ENCODE data around the gene KRTAP21-1.
"Not testable (repeated sequence)": the region's sequence is repeated elsewhere in the genome, so short reads cannot be mapped to it uniquely, and the experiment has no call there.

Gene KRTAP21-1

GRCh38 chr21:30755328-30755727 lies at the start of gene KRTAP21-1:
Gene KRTAP21-1, minus strand, starts transcription at chr21:30755428. Its CDS starts 50 bp downstream, at chr21:30755378.
- DNase-seq = not testable (repeated sequence)

GRCh38 chr21:30800605-30801004 lies 45.4 kb upstream of the KRTAP21-1 start:
- no peak for DNase-seq

- DNase-seq = no peak
These were observed 38.5 kb upstream of the KRTAP21-1 start for GRCh38 chr21:30793581-30794314.

GRCh38 chr21:30779249-30779648 lies 24.0 kb upstream of the KRTAP21-1 start:
- DNase-seq = no peak

GRCh38 chr21:30769724-30770431 lies 14.7 kb upstream of the KRTAP21-1 start:
- DNase-seq = no peak

- DNase-seq = no peak
These were observed 5.5 kb upstream of the KRTAP21-1 start for GRCh38 chr21:30760776-30761175.

GRCh38 chr21:30758306-30758705 lies 3.1 kb upstream of the KRTAP21-1 start:
- no peak for DNase-seq

- DNase-seq = no peak
These were observed 8.1 kb downstream of the KRTAP21-1 start, which contains the start of gene KRTAP21-2 for GRCh38 chr21:30747159-30747558. Gene KRTAP21-2, minus strand, starts transcription at chr21:30747259. Its CDS starts 57 bp downstream, at chr21:30747202.

- DNase-seq = no peak
These were observed 14.8 kb downstream of the KRTAP21-1 start for GRCh38 chr21:30740462-30740861.

- DNase-seq = no peak
These were observed 22.2 kb downstream of the KRTAP21-1 start for GRCh38 chr21:30733026-30733425.

GRCh38 chr21:30726726-30727125 lies 28.5 kb downstream of the KRTAP21-1 start:
- DNase-seq = no peak

GRCh38 chr21:30719401-30719800 lies 35.8 kb downstream of the KRTAP21-1 start:
- no peak for DNase-seq

GRCh38 chr21:30718239-30718909 lies 36.9 kb downstream of the KRTAP21-1 start, which contains the start of gene KRTAP21-3:
Gene KRTAP21-3, minus strand, starts transcription at chr21:30718777. Its CDS starts 18 bp downstream, at chr21:30718759.
- DNase-seq = no peak

- no peak for DNase-seq
These were observed 38.1 kb downstream of the KRTAP21-1 start for GRCh38 chr21:30717105-30717504.

- no peak for DNase-seq
These were observed 40.3 kb downstream of the KRTAP21-1 start for GRCh38 chr21:30714946-30715345.

GRCh38 chr21:30714456-30714855 lies 40.8 kb downstream of the KRTAP21-1 start:
- DNase-seq = no peak

- no peak for DNase-seq
These were observed 41.5 kb downstream of the KRTAP21-1 start for GRCh38 chr21:30713766-30714165.

- DNase-seq = no peak
These were observed 44.7 kb downstream of the KRTAP21-1 start for GRCh38 chr21:30710499-30710898.

- DNase-seq = no peak
These were observed 47.8 kb downstream of the KRTAP21-1 start for GRCh38 chr21:30707409-30707808.

Data from stimulated activated naive CD4-positive, alpha-beta T cell treated with Interleukin-2 at 50 U/mL for 16 hours (primary cell).